GM12878 (cell line): Measurements from ENCODE around the gene HSF5. TPM values are rescaled to one million over a fixed set of nuclear protein-coding genes. Genes with fewer than 3 reads are reported as not detected.

ENCODE experiments used
- ATAC-seq: fragments of 200-7000 bp; cut with Tn5 transposase; 3 replicates; pipeline ENCODE4 v1.9.1; 2020; ENCODE audit warnings: mild to moderate bottlenecking, moderate library complexity
- BruUV-seq: library from RNA; stranded (reverse); fragments of 400-500 nt; replicated peaks from 2 replicates; lab custom pipeline; 2021; lab: Mats Ljungman, UMichigan
- CTCF ChIA-PET: fragments of 300-600 bp; sonication (Branson Sonifier 250); formaldehyde crosslinking; extraction: SDS; loops from one replicate; lab custom pipeline; 2021; ENCODE audit warnings: inconsistent platforms; lab: Yijun Ruan, JAX
- POLR2A ChIA-PET: fragments of 350-600 bp; formaldehyde crosslinking; extraction: SDS; loops from one replicate; lab custom pipeline; 2021; ENCODE audit warnings: inconsistent platforms; lab: Charles Lee
- RAD21 ChIA-PET: fragments of 300-600 bp; sonication (Branson Sonifier 250); formaldehyde crosslinking; loops from one replicate; lab custom pipeline; 2023; ENCODE audit warnings: antibody characterized with exemption; ENCODE audit not compliant: unreplicated experiment; lab: Charles Lee
- SMC1A ChIA-PET: fragments of 300-600 bp; sonication (Branson Sonifier 250); formaldehyde crosslinking; loops from one replicate; lab custom pipeline; 2023; ENCODE audit not compliant: unreplicated experiment, uncharacterized antibody; lab: Charles Lee
- DNase-seq: peaks from one replicate; pipeline ENCODE4 v3.0.0-alpha.2; 2011; ENCODE audit warnings: low read depth, low spot score
- FAIRE-seq: peaks from 3 replicates; lab custom pipeline; 2011; peaks lifted over from hg19 to GRCh38; lab: Jason Lieb, UNC
- H2AFZ ChIP-seq: 2 replicates; pipeline ENCODE4 v1.6.0; 2011; ENCODE audit warnings: low read depth, low read length, control low read depth; ENCODE audit not compliant: control insufficient read depth
- H3K27ac ChIP-seq: 2 replicates; pipeline ENCODE4 v1.5.1; 2011; ENCODE audit warnings: control low read depth; ENCODE audit not compliant: control insufficient read depth, insufficient read depth
- H3K27me3 ChIP-seq, 2 experiments: replicated peaks in 1 of 2; 2 replicates each; pipeline versions ENCODE4 v1.6.0 to v1.6.1; 2011; ENCODE audit warnings: low read length in 1 of 2; ENCODE audit not compliant: control insufficient read depth in 2 of 2, insufficient read depth in 2 of 2
- H3K36me3 ChIP-seq, 2 experiments: 2 replicates each; pipeline ENCODE4 v1.5.1; 2011; ENCODE audit warnings: low read length in 1 of 2; ENCODE audit not compliant: control insufficient read depth in 2 of 2, insufficient read depth in 2 of 2
- H3K4me1 ChIP-seq: 2 replicates; pipeline ENCODE4 v1.6.1; 2011; ENCODE audit warnings: mild to moderate bottlenecking, low read length, moderate library complexity, mixed read lengths; ENCODE audit not compliant: control insufficient read depth, insufficient read depth
- H3K4me2 ChIP-seq: 2 replicates; pipeline ENCODE4 v1.6.0; 2011; ENCODE audit warnings: control low read depth; ENCODE audit not compliant: control insufficient read depth, insufficient read depth
- H3K4me3 ChIP-seq: fragments of 200-600 bp; sonication (generic); 2 replicates; pipeline ENCODE4 v1.5.1; 2016
- H3K79me2 ChIP-seq: 2 replicates; pipeline ENCODE4 v1.6.0; 2011; ENCODE audit warnings: low read length; ENCODE audit not compliant: control insufficient read depth, insufficient read depth
- H3K9ac ChIP-seq: 2 replicates; pipeline ENCODE4 v1.8.0; 2011; ENCODE audit warnings: low read length, control low read depth, mixed read lengths; ENCODE audit not compliant: control insufficient read depth, insufficient read depth
- H3K9me3 ChIP-seq: replicated peaks from 3 replicates; pipeline ENCODE4 v1.5.1; 2011; ENCODE audit warnings: mild to moderate bottlenecking, low read length; ENCODE audit not compliant: control insufficient read depth, insufficient read depth
- H4K20me1 ChIP-seq: 2 replicates; pipeline ENCODE4 v1.6.0; 2011; ENCODE audit not compliant: control insufficient read depth, insufficient read depth
- BCL11A ChIP-seq: IDR thresholded peaks from 2 replicates; pipeline ENCODE4 v1.6.1; 2011; ENCODE audit warnings: low read depth, low read length
- EP300 ChIP-seq, 2 experiments: fragments of 150-350 bp in 1 of 2; IDR thresholded peaks; 2 replicates each; pipeline ENCODE4 v1.6.1; 2011 to 2012; ENCODE audit warnings: low read depth in 2 of 2, low read length in 2 of 2, borderline replicate concordance in 1 of 2, improper control_type of control experiment in 1 of 2, inconsistent platforms in 1 of 2; ENCODE audit not compliant: control insufficient read depth in 1 of 2
- HCFC1 ChIP-seq: fragments of 150-350 bp; IDR thresholded peaks from 2 replicates; pipeline ENCODE4 v1.6.1; 2014; ENCODE audit warnings: low read length
- KDM1A ChIP-seq: fragments of 200-600 bp; sonication (generic); IDR thresholded peaks from 2 replicates; pipeline ENCODE4 v1.6.1; 2016; ENCODE audit warnings: borderline replicate concordance
- SMC3 ChIP-seq: IDR thresholded peaks from 2 replicates; pipeline ENCODE4 v1.6.1; 2011; ENCODE audit warnings: low read length, improper control_type of control experiment, borderline replicate concordance
- WGBS: methylation state at CpG from one replicate; pipeline ENCODE4 v1.1.6; 2016; ENCODE audit warnings: low lambda C conversion rate; ENCODE audit not compliant: insufficient replicate concordance, insufficient coverage; ENCODE audit errors: missing lambda C conversion rate; 5-methylcytosine and 5-hydroxymethylcytosine counted together
- in situ Hi-C: fragments of 300-500 bp; cut with MboI; formaldehyde crosslinking; loops from 9 replicates; pipeline ENCODE4 v1.14.3; 2018; ENCODE audit warnings: mixed read lengths
- intact Hi-C: fragments of 100-400 bp; cut with micrococcal nuclease; formaldehyde crosslinking; loops from one replicate; pipeline ENCODE4 v1.14.2; 2022; ENCODE audit not compliant: unreplicated experiment
- polyA plus RNA-seq, 11 experiments: library from polyadenylated mRNA; depleted of rRNA in 4 of 11; unstranded in 6 of 11; stranded (reverse) in 5 of 11; fragments of >200 nt; fragmentation: Nextera tagmentation in 4 of 11; fragmentation: Illumina TruSeq in 1 of 11; extraction: Ambion mirVana in 4 of 11; extraction: Trizol in 1 of 11; gene quantifications; 1 replicate in 1 of 11; 2 replicates in 10 of 11; pipeline versions ENCODE4 v1.2.1 to v1.2.3, GENCODE V29; 2011 to 2016; ENCODE audit warnings: inconsistent platforms in 2 of 11, missing spikeins in 2 of 11, low read depth in 1 of 11
- total RNA-seq, 4 experiments: library from RNA; depleted of rRNA in 3 of 4; stranded (reverse); fragments of >200 nt in 3 of 4; fragmentation: Illumina TruSeq in 1 of 4; extraction: Trizol in 1 of 4; gene quantifications; 2 replicates each; pipeline versions ENCODE4 v1.2.1 to v1.2.3, GENCODE V29; 2013 to 2021
- TF ChIP-seq, protein P1 (sequence below): fragments of 150-350 bp; IDR thresholded peaks from 2 replicates; pipeline ENCODE4 v1.6.1; 2014; ENCODE audit warnings: mild to moderate bottlenecking, low read depth, low read length
- TF ChIP-seq, protein P2 (sequence below): IDR thresholded peaks from 2 replicates; pipeline ENCODE4 v1.6.1; 2011; ENCODE audit warnings: mild to moderate bottlenecking, low read depth, low read length, moderate library complexity; ENCODE audit not compliant: insufficient replicate concordance

The HSF5 gene
- total and polyA plus RNA-seq, 10 of the 15 experiments (the other 5 are each of a cell fraction or from before 2014, with no cell fraction given) = 0.02 to 0.18 (median 0.06) TPM; not detected in 4

DNA sequence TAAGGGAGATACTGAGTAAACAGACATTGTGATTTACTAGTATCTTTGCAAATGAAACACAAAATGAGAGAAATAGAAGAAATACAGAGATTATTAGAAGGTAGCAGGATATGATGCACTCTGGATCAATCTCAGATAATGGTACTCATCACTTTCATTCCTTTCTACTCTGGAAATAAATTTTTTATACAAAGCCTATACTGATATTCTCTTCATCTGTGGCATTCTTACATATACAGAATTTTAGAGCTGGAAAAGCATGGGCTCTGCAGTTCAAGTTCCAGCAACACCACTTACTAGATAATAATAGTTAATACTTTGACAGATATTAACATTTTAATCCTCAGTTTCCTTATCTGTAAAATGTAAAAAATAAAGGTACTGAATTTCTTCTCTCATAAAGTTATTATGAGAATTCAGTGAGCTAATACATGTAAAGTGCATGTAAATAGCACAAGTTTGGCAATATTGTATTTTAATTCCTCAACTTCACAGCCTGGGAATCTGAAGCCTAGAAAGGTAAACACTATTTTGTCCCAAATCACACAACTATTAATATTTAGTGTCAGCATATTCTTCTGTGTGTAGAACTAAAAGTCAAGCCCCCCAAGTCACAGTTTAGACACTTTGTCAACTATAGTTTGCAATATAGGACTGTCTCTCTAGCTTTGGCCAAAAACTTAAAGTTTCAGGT lies 77.3 kb downstream of the HSF5 start:
- intact Hi-C loops = no loop called here
- CTCF ChIA-PET = interaction anchor here (1.0 to 2.3 kb wide), 4 partner anchors 29 to 107 kb away, joined by 3 to 7 read pairs (median 6); no protein-coding TSS in a partner anchor
- no peak for DNase-seq
- no TSS peak for BruUV-seq
- Histone ChIP-seq H3K4me2 (peak overlapping the region; percentile 55), H3K79me2 (peaks cover 78% of the 10 kb centered on the region), H3K9me3 (no peaks in the 10 kb centered on the region), H3K36me3 (no peaks in the 10 kb centered on the region), H3K4me1 (no peaks in the 10 kb centered on the region), H4K20me1 (no peaks in the 10 kb centered on the region), H2AFZ (no peak overlapping the region), H3K27ac (peak overlapping the region; percentile 48; the same call in 1 of the 2 replicates), H3K27me3 (no peaks in the 10 kb centered on the region; a peak in 1 of 4 replicates), H3K9ac (peak overlapping the region; percentile 12; the same call in 1 of the 2 replicates), H3K4me3 (peak overlapping the region; percentile 57)
- FAIRE-seq = no peak
- SMC1A ChIA-PET = interaction anchor here (1.0 to 8.1 kb wide), 10 partner anchors 10 to 83 kb away, joined by 3 to 91 read pairs (median 4); partner anchors contain the start of gene SUPT4H1
- no peak for ATAC-seq
- RAD21 ChIA-PET = interaction anchor here (0.6 to 2.8 kb wide), 12 partner anchors 9 to 798 kb away, joined by 3 to 17 read pairs (median 4); no protein-coding TSS in a partner anchor
- POLR2A ChIA-PET = interaction anchor here (0.6 to 1.8 kb wide), 10 partner anchors 16 to 93 kb away, joined by 3 to 11 read pairs (median 3); no protein-coding TSS in a partner anchor
- TF ChIP-seq SMC3 (no peak), BCL11A (no peak), HCFC1 (no peak), KDM1A (no peak)
- TF ChIP-seq, all 136 proteins: peak for 0
- in situ Hi-C loops = no loop called here

DNA sequence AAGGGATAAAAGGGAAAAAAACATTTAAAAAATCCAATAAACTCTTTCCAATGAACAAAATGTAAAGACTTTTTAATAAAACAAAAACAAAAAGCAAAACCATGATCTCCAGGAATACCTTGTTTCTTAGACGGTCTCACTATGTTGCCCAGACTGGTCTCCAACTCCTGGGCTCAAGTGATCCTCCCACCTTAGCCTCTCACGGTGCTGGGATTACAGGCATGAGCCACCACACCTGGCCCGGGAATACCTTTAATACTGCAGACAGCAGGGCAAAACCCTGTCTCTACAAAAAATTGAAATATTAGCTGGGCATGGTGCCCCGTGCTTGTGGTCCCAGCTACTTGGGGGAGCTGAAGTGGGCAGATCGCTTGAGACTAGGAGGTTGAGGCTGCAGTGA lies 78.8 kb downstream of the HSF5 start:
- no peak overlapping the region for H3K9ac ChIP-seq
- SMC1A ChIA-PET = interaction anchor here (1.2 to 3.6 kb wide), 6 partner anchors 14 to 92 kb away, joined by 3 to 25 read pairs (median 5); partner anchors contain the start of gene SUPT4H1
- POLR2A ChIA-PET = interaction anchor here (1.5 kb wide), 1 partner anchor 15 kb away, joined by 3 read pairs; no protein-coding TSS in a partner anchor
- H3K36me3 ChIP-seq = no peaks in the 10 kb centered on the region
- FAIRE-seq = no peak
- no peak overlapping the region for H3K4me2 ChIP-seq
- H3K27me3 ChIP-seq = no peaks in the 10 kb centered on the region; a peak in 1 of 4 replicates
- no peak overlapping the region for H2AFZ ChIP-seq
- H3K4me3 ChIP-seq = peak overlapping the region; percentile 34; the same call in 1 of the 2 replicates
- H3K79me2 ChIP-seq = peaks cover 68% of the 10 kb centered on the region
- TF ChIP-seq EP300 (IDR thresholded peaks at IDR 0.05; ENCODE audit: borderline replicate concordance in 1 of 2, control insufficient read depth in 1 of 2, low read depth in 2 of 2, low read length in 2 of 2) = no peak
- TF ChIP-seq, protein P1, sequence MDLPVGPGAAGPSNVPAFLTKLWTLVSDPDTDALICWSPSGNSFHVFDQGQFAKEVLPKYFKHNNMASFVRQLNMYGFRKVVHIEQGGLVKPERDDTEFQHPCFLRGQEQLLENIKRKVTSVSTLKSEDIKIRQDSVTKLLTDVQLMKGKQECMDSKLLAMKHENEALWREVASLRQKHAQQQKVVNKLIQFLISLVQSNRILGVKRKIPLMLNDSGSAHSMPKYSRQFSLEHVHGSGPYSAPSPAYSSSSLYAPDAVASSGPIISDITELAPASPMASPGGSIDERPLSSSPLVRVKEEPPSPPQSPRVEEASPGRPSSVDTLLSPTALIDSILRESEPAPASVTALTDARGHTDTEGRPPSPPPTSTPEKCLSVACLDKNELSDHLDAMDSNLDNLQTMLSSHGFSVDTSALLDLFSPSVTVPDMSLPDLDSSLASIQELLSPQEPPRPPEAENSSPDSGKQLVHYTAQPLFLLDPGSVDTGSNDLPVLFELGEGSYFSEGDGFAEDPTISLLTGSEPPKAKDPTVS = no peak
- TF ChIP-seq, protein P2, sequence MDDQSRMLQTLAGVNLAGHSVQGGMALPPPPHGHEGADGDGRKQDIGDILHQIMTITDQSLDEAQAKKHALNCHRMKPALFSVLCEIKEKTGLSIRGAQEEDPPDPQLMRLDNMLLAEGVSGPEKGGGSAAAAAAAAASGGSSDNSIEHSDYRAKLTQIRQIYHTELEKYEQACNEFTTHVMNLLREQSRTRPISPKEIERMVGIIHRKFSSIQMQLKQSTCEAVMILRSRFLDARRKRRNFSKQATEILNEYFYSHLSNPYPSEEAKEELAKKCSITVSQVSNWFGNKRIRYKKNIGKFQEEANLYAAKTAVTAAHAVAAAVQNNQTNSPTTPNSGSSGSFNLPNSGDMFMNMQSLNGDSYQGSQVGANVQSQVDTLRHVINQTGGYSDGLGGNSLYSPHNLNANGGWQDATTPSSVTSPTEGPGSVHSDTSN = no peak
- RAD21 ChIA-PET = interaction anchor here (1.0 to 2.8 kb wide), 4 partner anchors 8 to 73 kb away, joined by 4 to 17 read pairs (median 6); partner anchors contain the start of genes RNF43 and SUPT4H1
- no peak for DNase-seq
- H3K9me3 ChIP-seq = no peaks in the 10 kb centered on the region
- no peaks in the 10 kb centered on the region for H4K20me1 ChIP-seq
- no peak overlapping the region for H3K27ac ChIP-seq
- intact Hi-C loops (no loop called here), in situ Hi-C loops (no loop called here)
- CTCF ChIA-PET = interaction anchor here (0.9 to 2.3 kb wide), 4 partner anchors 27 to 92 kb away, joined by 3 to 7 read pairs (median 3); no protein-coding TSS in a partner anchor
- peak; percentile 5; the same call in 2 of the 3 replicates for ATAC-seq
- H3K4me1 ChIP-seq = no peaks in the 10 kb centered on the region
- no TSS peak for BruUV-seq
- WGBS = 43% methylated on average over 5 of the region's 5 CpGs
